SK-N-SH treated with all-trans-retinoic acid at 6 μM for 48 hours (cell line): Measurements from ENCODE around the gene G0S2.

Experiments used
- ARNTL ChIP-seq: fragments of 450-650 bp; formaldehyde crosslinking; IDR thresholded peaks from 2 replicates; pipeline ENCODE4 v1.5.0; 2020; ENCODE audit warnings: low read depth, mild to moderate bottlenecking, moderate library complexity, borderline replicate concordance
- ISL1 ChIP-seq: fragments of 250-450 bp; sonication (Bioruptor Pico); IDR thresholded peaks from 2 replicates; pipeline ENCODE4 v2.1.2; 2022; ENCODE audit warnings: mild to moderate bottlenecking, moderate library complexity
- OSR1 ChIP-seq: fragments of 250-450 bp; sonication (Bioruptor Pico); IDR thresholded peaks from 2 replicates; pipeline ENCODE4 v1.8.0; 2022; ENCODE audit warnings: moderate library complexity, mild to moderate bottlenecking, inconsistent platforms
- PATZ1 ChIP-seq: fragments of 250-450 bp; sonication (Bioruptor Pico); IDR thresholded peaks from 2 replicates; pipeline ENCODE4 v1.8.0; 2020; ENCODE audit warnings: mild to moderate bottlenecking, moderate library complexity, borderline replicate concordance
- RARB ChIP-seq: fragments of 250-450 bp; sonication (Bioruptor Pico); IDR thresholded peaks from 2 replicates; pipeline ENCODE4 v1.8.0; 2021; ENCODE audit warnings: mild to moderate bottlenecking, moderate library complexity
- SNAI2 ChIP-seq: fragments of 250-450 bp; sonication (Bioruptor Pico); IDR thresholded peaks from 2 replicates; pipeline ENCODE4 v1.5.0; 2020; ENCODE audit warnings: mild to moderate bottlenecking, moderate library complexity
- TCF4 ChIP-seq: fragments of 250-450 bp; sonication (Bioruptor Pico); IDR thresholded peaks from 2 replicates; pipeline ENCODE4 v1.8.0; 2021; ENCODE audit warnings: mild to moderate bottlenecking, moderate library complexity, borderline replicate concordance
- TOX ChIP-seq: fragments of 250-450 bp; sonication (Bioruptor Pico); IDR thresholded peaks from 2 replicates; pipeline ENCODE4 v1.8.0; 2021; ENCODE audit warnings: mild to moderate bottlenecking, moderate library complexity, borderline replicate concordance
- ZFP3 ChIP-seq: fragments of 250-450 bp; sonication (Bioruptor Pico); IDR thresholded peaks from 2 replicates; pipeline ENCODE4 v1.5.0; 2020; ENCODE audit warnings: mild to moderate bottlenecking, moderate library complexity
- TF ChIP-seq, protein P1 (sequence below): fragments of 250-450 bp; sonication (Bioruptor Pico); IDR thresholded peaks from 2 replicates; pipeline ENCODE4 v1.5.1; 2020; ENCODE audit warnings: low read depth, mild to moderate bottlenecking, moderate library complexity

- TF ChIP-seq ISL1 (CRISPR knock-in tag), result no peak
- TF ChIP-seq, protein P1, sequence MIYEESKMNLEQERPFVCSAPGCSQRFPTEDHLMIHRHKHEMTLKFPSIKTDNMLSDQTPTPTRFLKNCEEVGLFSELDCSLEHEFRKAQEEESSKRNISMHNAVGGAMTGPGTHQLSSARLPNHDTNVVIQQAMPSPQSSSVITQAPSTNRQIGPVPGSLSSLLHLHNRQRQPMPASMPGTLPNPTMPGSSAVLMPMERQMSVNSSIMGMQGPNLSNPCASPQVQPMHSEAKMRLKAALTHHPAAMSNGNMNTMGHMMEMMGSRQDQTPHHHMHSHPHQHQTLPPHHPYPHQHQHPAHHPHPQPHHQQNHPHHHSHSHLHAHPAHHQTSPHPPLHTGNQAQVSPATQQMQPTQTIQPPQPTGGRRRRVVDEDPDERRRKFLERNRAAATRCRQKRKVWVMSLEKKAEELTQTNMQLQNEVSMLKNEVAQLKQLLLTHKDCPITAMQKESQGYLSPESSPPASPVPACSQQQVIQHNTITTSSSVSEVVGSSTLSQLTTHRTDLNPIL (CRISPR knock-in tag), result no peak
- TF ChIP-seq RARB, result no peak
- TF ChIP-seq ARNTL (CRISPR knock-in tag), result no peak
- no peak for TF ChIP-seq ZFP3 (CRISPR knock-in tag)
- no peak for TF ChIP-seq OSR1 (CRISPR knock-in tag)
- TF ChIP-seq TCF4, result no peak
- TF ChIP-seq SNAI2 (CRISPR knock-in tag), result no peak
- TF ChIP-seq PATZ1 (CRISPR knock-in tag), result no peak
- no peak for TF ChIP-seq TOX (CRISPR knock-in tag)
Measured at GRCh38 chr1:209634005-209634737, 41.0 kb upstream of the G0S2 start.
